ENCODE results near the gene HAS3.

- no peak for TF ChIP-seq CTCF (IDR thresholded peaks at IDR 0.05; ENCODE audit: low read depth, low read length)
- TF ChIP-seq POLR2A (IDR thresholded peaks at IDR 0.05; ENCODE audit: extremely low read depth, insufficient read length) = no peak
Observed at GRCh38 chr16:69111876-69112230, 6.4 kb downstream of the HAS3 start.
